Activated T-cell treated with anti-CD3 and anti-CD28 coated beads, Interleukin-2, amount 50 U/mL, for 24 hours (primary cell): Measurements from ENCODE around the gene PRRC2A.

Experiments used
- DNase-seq: peaks from one replicate; pipeline ENCODE4 v3.0.0-alpha.2; 2020
- H3K27ac Mint-ChIP-seq: 2 replicates; pipeline ENCODE4 v1.8.0; 2020; ENCODE audit warnings: mild to moderate bottlenecking, mixed read lengths
- H3K27me3 Mint-ChIP-seq: 2 replicates; pipeline ENCODE4 v1.8.0; 2020; ENCODE audit warnings: mixed read lengths
- H3K36me3 Mint-ChIP-seq: 2 replicates; pipeline ENCODE4 v1.8.0; 2020; ENCODE audit warnings: low read depth, mixed read lengths
- H3K4me1 Mint-ChIP-seq: 2 replicates; pipeline ENCODE4 v1.8.0; 2020; ENCODE audit warnings: low read depth, mixed read lengths
- H3K4me3 Mint-ChIP-seq: 2 replicates; pipeline ENCODE4 v1.8.0; 2020; ENCODE audit warnings: mild to moderate bottlenecking, moderate library complexity, mixed read lengths
- H3K9me3 Mint-ChIP-seq: 2 replicates; pipeline ENCODE4 v1.8.0; 2020; ENCODE audit warnings: mixed read lengths

PRRC2A gene

GRCh38 chr6:31641370-31641769 lies 20.9 kb downstream of the PRRC2A start:
- peaks cover 14% of the 10 kb centered on the region for H3K4me1 Mint-ChIP-seq
- H3K4me3 Mint-ChIP-seq: no peak overlapping the region
- peak overlapping the region; percentile 88 for H3K27ac Mint-ChIP-seq
- DNase-seq: no peak
- peaks cover 96% of the 10 kb centered on the region for H3K36me3 Mint-ChIP-seq
- no peaks in the 10 kb centered on the region for H3K9me3 Mint-ChIP-seq
- H3K27me3 Mint-ChIP-seq: no peaks in the 10 kb centered on the region

GRCh38 chr6:31642798-31643570 lies 22.5 kb downstream of the PRRC2A start:
- H3K27me3 Mint-ChIP-seq: no peaks in the 10 kb centered on the region
- H3K4me1 Mint-ChIP-seq: peaks cover 16% of the 10 kb centered on the region
- H3K4me3 Mint-ChIP-seq: no peak overlapping the region
- no peak for DNase-seq
- no peaks in the 10 kb centered on the region for H3K9me3 Mint-ChIP-seq
- peaks cover 97% of the 10 kb centered on the region for H3K36me3 Mint-ChIP-seq
- H3K27ac Mint-ChIP-seq: peak overlapping the region; percentile 74

DNA sequence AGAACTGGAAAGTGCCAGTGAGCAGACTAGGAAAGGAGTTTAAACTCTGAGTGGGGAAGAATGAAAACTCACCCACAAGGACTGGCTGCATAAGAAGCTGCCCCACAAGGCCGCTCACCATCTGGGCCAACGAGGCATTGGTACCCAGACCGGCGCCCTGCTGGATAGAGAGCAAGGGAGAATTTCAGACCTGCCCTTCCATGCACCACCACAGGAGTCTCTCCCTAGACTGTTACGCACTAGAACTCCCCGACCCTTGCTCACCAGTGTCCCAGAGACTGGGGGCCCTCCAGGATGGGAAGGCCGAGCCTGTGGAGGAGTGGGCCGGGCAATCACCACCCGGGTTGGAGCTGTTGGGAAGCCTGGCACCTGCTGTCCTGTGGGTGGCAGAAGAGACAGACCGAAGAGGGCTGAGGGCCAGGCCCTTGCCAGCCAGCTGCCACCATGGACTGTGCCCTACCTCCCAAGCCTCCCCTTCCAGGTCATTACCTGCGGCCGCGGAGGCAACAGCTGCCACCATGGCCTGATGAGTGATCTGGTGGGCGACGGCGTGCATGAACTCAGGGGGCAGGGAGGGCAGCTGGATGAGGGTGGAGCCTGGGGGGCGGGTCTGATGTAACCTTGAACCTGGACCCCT lies 23.4 kb downstream of the PRRC2A start:
- DNase-seq: no peak
- Mint-ChIP-seq H3K36me3 (peaks cover 97% of the 10 kb centered on the region), H3K27me3 (no peaks in the 10 kb centered on the region), H3K4me1 (peaks cover 15% of the 10 kb centered on the region), H3K27ac (peak overlapping the region; percentile 59), H3K4me3 (no peak overlapping the region), H3K9me3 (no peaks in the 10 kb centered on the region)

DNA sequence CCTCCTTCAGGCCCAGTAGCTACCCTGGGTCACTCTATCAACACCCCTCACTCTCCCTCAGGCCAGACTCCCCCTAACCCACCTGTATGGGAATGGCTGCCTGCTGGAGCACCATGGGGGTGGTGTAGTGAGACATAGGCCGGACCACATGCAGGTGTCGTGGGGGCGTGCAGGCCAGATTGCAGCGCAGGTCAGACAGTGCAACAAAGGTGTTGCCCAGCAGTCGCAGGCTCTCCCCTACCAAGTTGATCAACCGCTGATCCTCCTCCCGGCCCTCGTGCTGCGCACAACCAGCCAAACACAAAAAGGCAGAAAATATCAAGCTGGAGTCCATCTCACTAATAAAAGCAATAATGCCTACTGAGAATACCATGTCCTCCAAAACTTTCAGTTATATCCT lies 24.8 kb downstream of the PRRC2A start:
- Mint-ChIP-seq H3K36me3 (peaks cover 97% of the 10 kb centered on the region), H3K27ac (peak overlapping the region; percentile 71), H3K9me3 (no peaks in the 10 kb centered on the region), H3K27me3 (no peaks in the 10 kb centered on the region), H3K4me1 (peaks cover 15% of the 10 kb centered on the region), H3K4me3 (no peak overlapping the region)
- no peak for DNase-seq

- Mint-ChIP-seq H3K4me3 (peak overlapping the region; percentile 92), H3K27me3 (no peaks in the 10 kb centered on the region), H3K36me3 (peaks cover 88% of the 10 kb centered on the region), H3K9me3 (no peaks in the 10 kb centered on the region), H3K4me1 (peaks cover 59% of the 10 kb centered on the region), H3K27ac (peak overlapping the region; percentile 100)
- no peak for DNase-seq
Measured at GRCh38 chr6:31651602-31652191, 31.2 kb downstream of the PRRC2A start.

DNA sequence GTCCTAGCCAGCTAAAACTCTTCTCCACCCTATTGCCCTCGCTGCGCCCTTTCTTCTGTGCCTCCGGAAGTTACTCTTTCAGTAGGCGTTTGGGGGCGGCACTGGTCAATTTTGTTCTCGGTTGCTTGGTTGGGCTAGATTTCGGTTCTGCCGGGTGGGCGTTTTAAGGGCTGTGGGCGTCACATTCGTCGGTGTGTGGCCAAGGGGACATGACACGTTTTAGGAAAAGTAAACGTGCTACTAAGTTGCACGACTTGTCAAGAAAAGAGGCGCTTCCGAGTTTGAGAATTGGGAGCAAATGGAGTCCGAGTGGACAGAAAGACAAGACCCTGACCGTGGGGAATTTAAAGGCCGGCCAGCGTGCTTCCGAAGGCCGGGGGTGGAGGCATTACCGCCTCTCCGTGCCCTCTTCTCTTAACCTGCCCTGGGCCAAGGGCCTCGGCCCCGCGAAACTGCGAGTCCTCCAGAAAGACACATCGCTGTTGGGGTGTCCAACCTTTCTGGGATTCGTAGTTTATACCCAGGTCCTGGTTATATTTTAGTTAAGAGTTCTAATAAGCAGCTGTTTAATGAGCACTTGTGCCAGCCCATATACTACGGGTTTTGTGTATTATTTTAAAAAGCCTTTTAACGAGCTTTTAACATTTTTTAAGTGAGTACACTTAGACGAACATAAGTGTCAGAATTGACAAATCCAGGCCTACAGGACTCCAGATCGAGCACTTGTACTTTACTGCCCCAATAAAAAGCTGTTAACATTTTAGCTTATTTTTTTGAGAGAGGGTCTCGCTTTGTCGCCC lies 32.6 kb downstream of the PRRC2A start:
- H3K36me3 Mint-ChIP-seq: peaks cover 85% of the 10 kb centered on the region
- peak overlapping the region; percentile 92 for H3K4me3 Mint-ChIP-seq
- DNase-seq: no peak
- H3K27ac Mint-ChIP-seq: peak overlapping the region; percentile 100
- no peaks in the 10 kb centered on the region for H3K27me3 Mint-ChIP-seq
- H3K4me1 Mint-ChIP-seq: peaks cover 69% of the 10 kb centered on the region
- no peaks in the 10 kb centered on the region for H3K9me3 Mint-ChIP-seq

DNA sequence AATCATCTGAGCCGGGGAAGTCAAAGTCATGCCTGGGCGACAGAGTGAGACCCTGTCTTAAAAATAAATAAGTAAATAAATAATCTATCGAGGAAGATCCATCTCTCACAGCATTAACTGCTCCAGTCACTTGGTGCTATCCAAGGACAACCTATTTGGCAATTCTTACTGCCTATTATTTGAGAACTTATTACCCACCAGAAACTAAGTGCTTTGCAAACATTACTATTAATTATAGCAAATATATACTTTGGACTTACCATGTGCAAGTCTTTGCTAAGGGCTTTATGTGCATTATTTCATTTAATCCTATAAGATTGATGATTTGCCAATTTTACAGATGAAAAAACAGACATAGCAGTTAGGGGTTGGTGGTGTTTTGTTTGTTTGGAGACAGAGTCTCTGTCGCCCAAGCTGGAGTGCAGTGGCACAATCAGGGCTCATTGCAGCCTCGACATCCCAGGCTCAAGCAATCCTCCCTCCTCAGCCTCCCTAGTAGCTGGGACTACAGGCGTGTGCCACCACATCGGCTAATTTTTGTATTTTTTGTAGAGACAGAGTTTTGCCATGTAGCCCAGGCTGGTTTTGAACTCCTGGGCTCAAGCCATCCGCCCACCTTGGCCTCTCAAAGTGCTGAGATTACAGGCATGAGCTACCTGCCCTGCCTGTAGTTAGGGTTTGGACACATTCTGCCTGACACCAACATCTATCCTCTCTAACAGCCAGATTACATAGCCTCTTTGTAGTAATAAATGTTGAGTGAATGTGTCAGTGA lies 34.2 kb downstream of the PRRC2A start:
- peak overlapping the region; percentile 35 for H3K4me3 Mint-ChIP-seq
- H3K27me3 Mint-ChIP-seq: no peaks in the 10 kb centered on the region
- DNase-seq: no peak
- peaks cover 78% of the 10 kb centered on the region for H3K4me1 Mint-ChIP-seq
- H3K9me3 Mint-ChIP-seq: no peaks in the 10 kb centered on the region
- H3K36me3 Mint-ChIP-seq: peaks cover 85% of the 10 kb centered on the region
- peak overlapping the region; percentile 38 for H3K27ac Mint-ChIP-seq

GRCh38 chr6:31655349-31656237 lies 35.1 kb downstream of the PRRC2A start, which contains the start of gene APOM:
Gene APOM, plus strand, starts transcription at chr6:31655894. Its CDS starts 73 bp downstream, at chr6:31655967.
- DNase-seq: no peak
- no peak within 1 kb of the TSS for H3K4me3 Mint-ChIP-seq

DNA sequence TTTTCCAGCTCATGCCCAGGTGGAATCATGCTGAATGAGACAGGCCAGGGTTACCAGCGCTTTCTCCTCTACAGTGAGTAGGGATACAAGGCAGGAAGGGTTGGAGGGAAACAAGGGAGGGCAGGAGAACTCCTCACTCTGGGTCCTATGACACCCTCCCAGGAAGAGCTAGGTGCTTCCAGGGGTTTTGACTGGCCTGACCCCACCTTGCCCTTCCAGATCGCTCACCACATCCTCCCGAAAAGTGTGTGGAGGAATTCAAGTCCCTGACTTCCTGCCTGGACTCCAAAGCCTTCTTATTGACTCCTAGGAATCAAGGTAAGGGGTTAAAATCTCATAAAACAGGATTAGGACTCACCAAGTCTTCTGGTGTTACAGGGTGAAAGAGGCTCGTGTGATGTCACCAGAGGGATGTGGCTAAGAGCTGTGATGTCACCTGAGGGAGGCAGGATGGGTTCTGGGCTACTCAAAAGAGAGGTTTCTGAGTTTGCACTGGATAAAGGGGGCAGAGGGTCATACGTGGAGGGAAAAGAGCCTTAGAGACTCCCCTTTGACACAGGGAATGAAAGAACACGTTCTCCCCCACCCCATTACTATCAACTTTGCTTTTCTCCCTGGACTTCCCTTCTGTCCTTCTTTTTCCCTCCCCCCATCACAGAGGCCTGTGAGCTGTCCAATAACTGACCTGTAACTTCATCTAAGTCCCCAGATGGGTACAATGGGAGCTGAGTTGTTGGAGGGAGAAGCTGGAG lies 37.1 kb downstream of the PRRC2A start:
- peaks cover 88% of the 10 kb centered on the region for H3K4me1 Mint-ChIP-seq
- peak overlapping the region; percentile 96 for H3K27ac Mint-ChIP-seq
- no peaks in the 10 kb centered on the region for H3K27me3 Mint-ChIP-seq
- H3K36me3 Mint-ChIP-seq: peaks cover 87% of the 10 kb centered on the region
- no peak for DNase-seq
- H3K4me3 Mint-ChIP-seq: peak overlapping the region; percentile 96
- H3K9me3 Mint-ChIP-seq: no peaks in the 10 kb centered on the region

More at GRCh38 chr6:31655349-31656237, 35.1 kb downstream of the PRRC2A start, which contains the start of gene APOM:
- H3K9me3 Mint-ChIP-seq: no peaks in the 10 kb centered on the region
- H3K27ac Mint-ChIP-seq: peak within 1 kb of the TSS; percentile 54
- peaks cover 80% of the 10 kb centered on the region for H3K4me1 Mint-ChIP-seq
- no peaks in the 10 kb centered on the region for H3K27me3 Mint-ChIP-seq
- peaks cover 84% of the 10 kb centered on the region for H3K36me3 Mint-ChIP-seq

DNA sequence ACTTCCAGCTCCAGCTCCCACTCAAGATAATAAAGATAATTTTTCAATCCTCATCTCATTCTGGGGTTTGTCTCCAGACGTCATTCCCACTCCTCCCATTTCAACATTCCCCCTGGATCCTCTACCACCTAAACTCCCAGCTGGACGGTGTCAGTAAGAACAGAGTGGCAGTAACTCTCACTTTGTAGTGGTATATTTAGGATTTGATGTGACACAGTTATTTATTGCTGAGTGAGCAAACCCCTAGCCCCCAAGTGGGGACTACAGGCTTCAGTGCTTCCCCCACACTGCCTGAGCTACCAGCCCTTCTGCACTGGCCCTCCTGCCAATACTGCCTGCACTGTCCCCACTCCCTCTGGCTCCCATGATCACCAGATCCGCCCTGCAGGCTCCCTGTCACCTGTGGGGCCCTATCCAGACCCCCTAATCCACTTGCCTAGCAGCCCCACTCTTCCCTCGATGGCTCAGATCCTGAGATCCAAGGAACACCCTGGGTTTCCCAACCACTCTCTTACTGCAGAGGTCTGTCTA lies 37.7 kb downstream of the PRRC2A start:
- DNase-seq: no peak
- H3K9me3 Mint-ChIP-seq: no peaks in the 10 kb centered on the region
- H3K27ac Mint-ChIP-seq: peak overlapping the region; percentile 96
- peaks cover 86% of the 10 kb centered on the region for H3K4me1 Mint-ChIP-seq
- peaks cover 87% of the 10 kb centered on the region for H3K36me3 Mint-ChIP-seq
- no peaks in the 10 kb centered on the region for H3K27me3 Mint-ChIP-seq
- H3K4me3 Mint-ChIP-seq: peak overlapping the region; percentile 96

- Mint-ChIP-seq H3K27ac (peak overlapping the region; percentile 96), H3K4me1 (peaks cover 89% of the 10 kb centered on the region), H3K4me3 (peak overlapping the region; percentile 96), H3K27me3 (no peaks in the 10 kb centered on the region), H3K9me3 (no peaks in the 10 kb centered on the region), H3K36me3 (peaks cover 94% of the 10 kb centered on the region)
- DNase-seq: no peak
Measured at GRCh38 chr6:31658983-31659648, 38.6 kb downstream of the PRRC2A start.
